Measurements from ENCODE around the gene RAB22A.

- TF ChIP-seq REST (IDR thresholded peaks at IDR 0.05; ENCODE audit: insufficient read depth in 1 of 2, low read depth in 2 of 2, low read length in 2 of 2) (no peak), POLR2AphosphoS5 (IDR thresholded peaks at IDR 0.05; ENCODE audit: low read depth, low read length) (no peak), FOXP2 (optimal IDR thresholded peaks at IDR 0.05; ENCODE audit: borderline replicate concordance, extremely low read depth, extremely low read length, insufficient read depth) (no peak), TAF1 (IDR thresholded peaks at IDR 0.05; ENCODE audit: borderline replicate concordance, insufficient read depth, low read length) (no peak), SIN3A (IDR thresholded peaks at IDR 0.05; ENCODE audit: borderline replicate concordance, insufficient read depth, low read length) (no peak)
Measured at GRCh38 chr20:58342104-58342945, 32.8 kb downstream of the RAB22A start.
